Nephron progenitor cell (in vitro differentiated cells): ENCODE measurements around the gene RAB5B.
"Not testable (repeated sequence)": the region's sequence is repeated elsewhere in the genome, so short reads cannot be mapped to it uniquely, and the experiment has no call there.

Experiments
- DNase-seq: peaks from one replicate; pipeline ENCODE4 v3.0.0; 2021
- H3K27ac Mint-ChIP-seq: 2 replicates; pipeline ENCODE4 v1.8.0; 2021; ENCODE audit warnings: mild to moderate bottlenecking, moderate library complexity, mixed read lengths
- H3K27me3 Mint-ChIP-seq: 2 replicates; pipeline ENCODE4 v1.8.0; 2021; ENCODE audit warnings: mild to moderate bottlenecking, low read depth, mixed read lengths; ENCODE audit not compliant: poor library complexity
- H3K36me3 Mint-ChIP-seq: 2 replicates; pipeline ENCODE4 v1.8.0; 2021; ENCODE audit warnings: low read depth, mixed read lengths
- H3K4me1 Mint-ChIP-seq: 2 replicates; pipeline ENCODE4 v1.8.0; 2021; ENCODE audit warnings: mixed read lengths
- H3K4me3 Mint-ChIP-seq: 2 replicates; pipeline ENCODE4 v1.8.0; 2021; ENCODE audit warnings: mild to moderate bottlenecking, moderate library complexity, mixed read lengths
- H3K9me3 Mint-ChIP-seq: 2 replicates; pipeline ENCODE4 v1.8.0; 2021; ENCODE audit warnings: mild to moderate bottlenecking, moderate library complexity, mixed read lengths
- TF ChIP-seq, protein P1 (sequence below): fragments of 200-600 bp; sonication (generic); IDR thresholded peaks from 2 replicates; pipeline ENCODE4 v1.5.0; 2021; ENCODE audit warnings: antibody characterized with exemption

RAB5B gene

DNA sequence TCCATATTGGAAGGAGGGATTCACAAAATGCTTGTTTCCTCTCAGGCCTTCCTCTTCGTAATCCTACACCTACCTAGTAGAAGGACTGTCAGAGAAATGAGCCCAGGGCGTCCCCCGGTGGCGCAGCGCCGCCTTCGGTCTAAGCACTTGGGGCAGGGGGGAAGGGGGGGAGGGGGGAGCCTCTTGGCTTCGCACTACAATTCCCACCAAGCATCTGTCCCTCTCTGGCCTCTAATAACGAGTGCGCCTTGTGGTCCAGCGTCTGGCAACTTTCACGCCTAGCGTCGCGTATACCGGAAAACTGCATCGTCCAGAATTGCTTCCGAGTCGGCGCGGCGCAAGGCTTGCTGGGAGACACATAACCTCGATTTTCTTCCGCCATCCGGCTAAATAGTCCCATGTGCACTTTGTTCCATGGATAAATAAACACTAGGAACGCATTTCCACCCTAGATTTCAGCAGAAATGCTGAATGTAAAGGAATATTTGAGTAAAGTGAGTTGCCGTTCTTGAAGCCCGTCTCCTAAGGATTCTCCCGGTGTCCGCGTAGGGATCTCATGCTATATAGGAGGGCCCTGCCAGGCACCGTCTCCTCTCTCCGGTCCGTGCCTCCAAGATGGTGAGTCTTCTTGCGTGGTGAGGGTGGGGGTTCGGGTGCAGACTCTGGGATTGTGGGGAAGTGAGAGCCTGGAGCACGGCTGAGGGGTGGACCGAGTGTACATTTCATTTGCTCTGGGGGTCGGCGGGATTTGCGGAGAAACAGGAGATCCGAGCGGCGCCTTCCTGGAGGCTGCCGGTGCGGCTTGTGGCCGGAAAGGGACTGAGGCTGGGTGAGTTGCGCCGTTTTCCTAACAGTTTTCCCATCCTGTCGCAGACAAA lies 67.9 kb downstream of the RAB5B start, which contains the start of gene RPS26:
RPS26 (plus strand) TSS at position 367 of the 878 bp plus-strand sequence; CDS start at position 616, 249 bp downstream.
- TF ChIP-seq, protein P1, sequence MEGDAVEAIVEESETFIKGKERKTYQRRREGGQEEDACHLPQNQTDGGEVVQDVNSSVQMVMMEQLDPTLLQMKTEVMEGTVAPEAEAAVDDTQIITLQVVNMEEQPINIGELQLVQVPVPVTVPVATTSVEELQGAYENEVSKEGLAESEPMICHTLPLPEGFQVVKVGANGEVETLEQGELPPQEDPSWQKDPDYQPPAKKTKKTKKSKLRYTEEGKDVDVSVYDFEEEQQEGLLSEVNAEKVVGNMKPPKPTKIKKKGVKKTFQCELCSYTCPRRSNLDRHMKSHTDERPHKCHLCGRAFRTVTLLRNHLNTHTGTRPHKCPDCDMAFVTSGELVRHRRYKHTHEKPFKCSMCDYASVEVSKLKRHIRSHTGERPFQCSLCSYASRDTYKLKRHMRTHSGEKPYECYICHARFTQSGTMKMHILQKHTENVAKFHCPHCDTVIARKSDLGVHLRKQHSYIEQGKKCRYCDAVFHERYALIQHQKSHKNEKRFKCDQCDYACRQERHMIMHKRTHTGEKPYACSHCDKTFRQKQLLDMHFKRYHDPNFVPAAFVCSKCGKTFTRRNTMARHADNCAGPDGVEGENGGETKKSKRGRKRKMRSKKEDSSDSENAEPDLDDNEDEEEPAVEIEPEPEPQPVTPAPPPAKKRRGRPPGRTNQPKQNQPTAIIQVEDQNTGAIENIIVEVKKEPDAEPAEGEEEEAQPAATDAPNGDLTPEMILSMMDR = peak; percentile 38
- peak; percentile 87 for DNase-seq
- Mint-ChIP-seq H3K27ac (peak within 1 kb of the TSS; percentile 99), H3K4me3 (peak within 1 kb of the TSS; percentile 98), H3K9me3 (no peaks in the 10 kb centered on the region), H3K27me3 (no peaks in the 10 kb centered on the region), H3K36me3 (peaks cover 51% of the 10 kb centered on the region), H3K4me1 (peaks cover 62% of the 10 kb centered on the region)

GRCh38 chr12:56042430-56042813 lies 68.5 kb downstream of the RAB5B start:
- DNase-seq, H3K27me3 Mint-ChIP-seq, H3K9me3 Mint-ChIP-seq: not testable (repeated sequence)
- H3K36me3 Mint-ChIP-seq = peaks cover 45% of the 10 kb centered on the region
- peak overlapping the region; percentile 99 for H3K27ac Mint-ChIP-seq
- H3K4me3 Mint-ChIP-seq = peak overlapping the region; percentile 98
- peaks cover 55% of the 10 kb centered on the region for H3K4me1 Mint-ChIP-seq

- peaks cover 51% of the 10 kb centered on the region for H3K4me1 Mint-ChIP-seq
- H3K27me3 Mint-ChIP-seq = no peaks in the 10 kb centered on the region
- peak overlapping the region; percentile 91 for H3K27ac Mint-ChIP-seq
- H3K9me3 Mint-ChIP-seq = no peaks in the 10 kb centered on the region
- H3K36me3 Mint-ChIP-seq = peaks cover 41% of the 10 kb centered on the region
- TF ChIP-seq, protein P1 = no peak
- DNase-seq = no peak
- H3K4me3 Mint-ChIP-seq = peak overlapping the region; percentile 98
Measured at GRCh38 chr12:56042843-56043242, 69.0 kb downstream of the RAB5B start.
